GM19023 (cell line): Measurements from ENCODE around the gene CARNS1.

Source experiments
- ATAC-seq: cut with Tn5 transposase; IDR thresholded peaks from one replicate; pipeline ENCODE4 v1.9.1; 2021; ENCODE audit warnings: mild to moderate bottlenecking, moderate library complexity; ENCODE audit not compliant: unreplicated experiment

The CARNS1 gene

GRCh38 chr11:67376063-67376820, 39.2 kb upstream of the CARNS1 start:
- ATAC-seq = no peak

DNA sequence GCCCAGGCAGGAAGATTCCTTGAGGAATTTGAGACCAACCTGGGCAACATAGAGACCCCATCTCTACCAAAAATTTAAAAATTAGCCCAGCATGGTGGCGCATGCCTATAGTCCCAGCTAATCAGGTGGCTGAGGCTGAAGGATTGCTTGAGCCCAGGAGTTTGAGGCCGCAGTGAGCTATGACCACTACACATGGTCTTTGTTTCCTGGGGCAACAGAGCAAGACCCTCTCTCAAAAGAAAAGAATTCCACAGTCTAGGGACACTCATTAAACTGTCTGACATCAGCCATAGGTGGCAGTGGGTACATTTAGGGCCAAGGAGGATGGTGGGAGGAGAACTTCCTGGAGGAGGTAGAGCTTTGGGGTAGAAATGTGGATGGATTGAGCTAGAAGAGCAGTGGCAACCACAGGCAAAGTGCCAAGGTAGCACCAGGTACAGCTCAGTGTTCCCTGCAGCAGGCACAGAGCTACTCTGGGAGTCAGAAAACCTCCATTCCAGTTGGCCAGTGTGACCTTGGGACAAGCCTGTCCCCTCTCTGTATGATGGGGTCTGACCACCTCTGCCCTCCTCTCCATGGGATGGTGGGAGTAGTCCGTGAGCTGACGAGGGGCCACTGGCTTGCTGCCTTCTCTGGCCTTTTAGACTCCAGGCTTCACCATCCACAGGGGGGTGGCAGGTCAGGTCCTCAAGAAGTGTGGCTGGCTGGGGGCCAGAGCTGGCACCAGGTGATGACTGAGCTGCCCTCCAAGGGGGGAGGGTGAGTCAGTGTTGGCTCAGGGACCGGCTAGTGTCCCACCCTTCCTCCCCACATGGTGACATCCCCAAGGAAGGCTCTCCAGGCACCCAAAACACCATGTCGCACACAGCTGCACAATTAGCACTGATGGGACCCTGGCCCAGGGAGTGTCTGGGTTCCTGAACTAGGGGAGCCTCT, 38.3 kb upstream of the CARNS1 start:
- ATAC-seq = no peak

- ATAC-seq = no peak
Measured at GRCh38 chr11:67378544-67378943, 36.9 kb upstream of the CARNS1 start.

- no peak for ATAC-seq
Measured at GRCh38 chr11:67379061-67380058, 36.1 kb upstream of the CARNS1 start.

DNA sequence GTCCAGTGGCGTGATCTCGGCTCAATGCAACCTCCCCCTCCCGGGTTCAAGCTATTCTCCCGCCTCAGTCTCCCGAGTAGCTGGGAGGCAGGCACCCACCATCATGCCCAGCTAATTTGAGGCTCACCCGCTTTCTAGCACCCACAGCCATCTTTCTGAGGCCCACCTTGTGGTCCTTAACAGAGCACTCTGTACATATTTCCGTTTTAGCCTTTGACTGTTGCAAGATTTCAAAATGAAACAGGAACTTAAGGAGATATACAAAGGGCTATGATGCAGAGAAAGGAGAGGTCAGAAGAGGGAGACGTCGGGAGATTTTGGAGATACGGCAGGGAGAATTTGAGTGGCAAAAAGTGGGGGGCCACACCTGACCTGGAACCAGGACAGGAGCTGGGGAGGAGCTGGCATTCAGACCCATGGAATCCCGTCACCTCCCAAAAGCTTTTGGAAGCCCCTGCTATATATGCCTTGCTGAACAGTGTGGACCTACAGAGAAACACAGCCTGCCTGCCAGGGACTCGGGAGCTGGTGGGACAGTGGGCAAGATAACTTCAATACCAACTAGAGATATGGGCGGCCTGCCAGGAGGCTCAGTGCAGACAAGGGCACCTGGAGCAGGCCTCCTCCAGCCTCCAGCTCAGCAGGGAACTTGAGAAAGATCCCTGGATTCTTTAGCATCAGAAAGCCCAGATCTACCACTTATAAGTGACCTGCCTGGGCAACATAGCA, 34.1 kb upstream of the CARNS1 start:
- no peak for ATAC-seq

DNA sequence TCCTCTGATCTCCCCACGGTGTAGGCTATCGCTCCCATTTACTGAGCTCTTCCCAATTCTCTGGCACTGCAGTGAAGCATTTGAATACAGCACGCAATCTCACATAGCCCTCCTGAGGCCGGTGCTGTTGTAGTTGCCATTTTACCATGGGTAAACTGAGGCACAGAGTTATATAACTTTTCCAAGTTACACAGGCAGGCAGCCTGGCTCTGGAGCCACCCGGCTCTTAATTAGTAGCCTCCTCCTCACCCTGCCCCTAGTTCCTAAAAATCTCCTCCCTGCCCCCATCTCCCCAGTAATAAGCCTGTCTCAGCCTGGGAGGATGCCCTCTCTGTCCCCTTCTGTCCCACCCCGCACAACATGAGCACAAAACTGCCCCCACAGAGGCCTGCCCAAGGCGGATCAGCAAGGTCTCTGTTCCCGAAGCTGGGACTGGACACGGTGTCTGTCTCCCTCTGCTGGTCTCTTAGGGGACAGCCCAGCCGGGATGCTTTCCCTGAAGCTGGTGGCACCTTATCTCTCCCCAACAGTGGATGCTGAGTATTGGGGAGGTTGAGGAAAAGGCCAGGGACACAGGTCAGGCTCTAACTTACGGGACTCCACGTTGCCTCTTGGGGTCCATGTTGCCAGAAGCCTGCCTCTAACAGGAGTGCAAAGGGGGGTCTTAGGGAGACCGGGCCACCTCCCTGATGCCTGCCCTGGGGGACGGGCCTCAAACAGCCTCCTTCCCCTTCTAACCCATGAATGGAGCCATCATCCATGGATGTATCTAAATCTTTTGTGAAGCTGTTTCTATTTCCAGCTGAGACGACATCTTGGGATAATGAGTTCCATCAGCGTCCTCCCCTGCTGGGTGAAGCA, 33.0 kb upstream of the CARNS1 start:
- ATAC-seq = no peak

GRCh38 chr11:67384851-67385366, 30.6 kb upstream of the CARNS1 start:
- ATAC-seq = no peak

GRCh38 chr11:67387069-67387468, 28.4 kb upstream of the CARNS1 start:
- ATAC-seq = no peak

DNA sequence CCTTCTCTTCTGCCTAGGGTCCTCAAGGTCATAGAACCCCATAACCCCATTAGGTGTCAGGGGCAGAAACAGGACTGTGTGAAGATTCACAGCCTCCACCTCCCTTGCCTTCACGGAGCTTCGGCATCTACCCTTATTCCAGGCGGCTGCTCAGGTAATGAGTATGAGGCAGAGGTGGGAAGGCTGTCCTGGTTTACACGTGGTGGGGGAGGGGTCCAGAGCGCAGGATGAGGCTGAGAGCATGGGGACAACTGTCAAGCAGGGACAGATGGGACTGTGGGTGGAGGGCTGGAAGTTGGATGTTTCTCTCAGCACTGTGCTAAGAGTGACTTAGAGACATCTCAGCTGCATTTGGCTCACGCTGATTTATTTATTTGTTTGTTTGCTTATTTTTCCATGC, 28.0 kb upstream of the CARNS1 start:
- no peak for ATAC-seq

DNA sequence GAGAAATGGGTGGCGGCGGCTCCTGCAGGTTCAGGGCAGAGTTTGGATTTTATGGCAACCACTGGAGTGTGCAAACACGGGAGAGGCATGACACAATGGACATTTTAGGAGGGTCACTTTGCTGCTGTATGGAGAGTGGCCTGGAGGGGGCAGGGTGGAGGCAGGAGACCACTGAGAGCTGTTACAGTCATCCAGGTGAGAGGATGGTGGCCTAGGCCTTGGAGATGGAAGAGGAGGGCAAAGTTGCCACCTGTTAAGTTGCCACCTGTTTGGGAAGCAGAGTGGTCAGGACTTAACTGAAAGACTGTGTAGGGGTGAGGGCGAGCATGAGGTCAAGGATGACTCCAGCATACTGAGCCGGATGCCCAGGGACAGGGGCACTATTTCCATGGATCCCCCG, 26.0 kb upstream of the CARNS1 start:
- ATAC-seq = no peak

DNA sequence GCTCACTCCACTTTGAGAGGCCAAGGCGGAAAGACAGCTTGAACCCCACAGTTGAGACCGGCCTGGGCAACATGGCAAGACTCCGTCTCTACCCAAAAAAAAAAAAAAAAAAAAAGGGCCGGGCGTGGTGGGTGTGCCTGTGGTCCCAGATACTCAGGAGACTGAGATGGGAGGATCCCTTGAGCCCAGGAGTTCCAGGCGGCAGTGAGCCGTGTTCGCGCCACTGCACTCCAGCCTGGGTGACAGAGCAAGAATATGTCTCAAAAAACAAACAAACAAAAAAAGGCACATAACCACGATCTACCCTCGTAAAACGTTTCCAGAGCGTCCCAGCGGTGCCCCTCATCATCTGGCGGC, 24.6 kb upstream of the CARNS1 start:
- ATAC-seq = no peak

- ATAC-seq = peak; percentile 58
Measured at GRCh38 chr11:67391304-67392182, 23.9 kb upstream of the CARNS1 start, which contains the start of gene RAD9A. Gene RAD9A, plus strand, starts transcription at chr11:67391986. Its CDS starts 59 bp downstream, at chr11:67392045.

DNA sequence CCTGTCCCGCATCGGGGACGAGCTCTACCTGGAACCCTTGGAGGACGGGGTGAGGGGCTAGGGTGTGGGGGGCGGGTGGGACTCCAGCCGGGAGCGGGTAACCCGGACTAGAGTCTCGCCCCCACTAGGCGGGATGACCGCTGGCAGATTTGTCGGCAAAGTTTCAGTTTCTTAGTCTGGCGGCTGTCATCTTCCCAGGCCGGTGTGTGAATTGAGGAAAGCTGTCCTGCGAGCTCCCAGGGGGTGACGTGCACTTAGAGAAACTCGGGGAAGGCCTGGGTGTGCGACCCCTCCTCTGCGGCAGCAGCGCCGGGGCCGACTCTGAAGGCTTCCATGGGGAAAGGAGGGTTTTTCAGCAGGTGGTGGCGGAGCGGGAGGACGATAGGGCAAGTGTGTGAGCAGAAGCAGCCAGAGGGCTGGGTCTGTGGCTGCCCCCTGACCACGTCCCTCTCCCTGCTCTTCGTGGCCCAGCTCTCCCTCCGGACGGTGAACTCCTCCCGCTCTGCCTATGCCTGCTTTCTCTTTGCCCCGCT, 23.2 kb upstream of the CARNS1 start:
- peak; percentile 17 for ATAC-seq

- no peak for ATAC-seq
Measured at GRCh38 chr11:67393437-67393836, 22.0 kb upstream of the CARNS1 start.

DNA sequence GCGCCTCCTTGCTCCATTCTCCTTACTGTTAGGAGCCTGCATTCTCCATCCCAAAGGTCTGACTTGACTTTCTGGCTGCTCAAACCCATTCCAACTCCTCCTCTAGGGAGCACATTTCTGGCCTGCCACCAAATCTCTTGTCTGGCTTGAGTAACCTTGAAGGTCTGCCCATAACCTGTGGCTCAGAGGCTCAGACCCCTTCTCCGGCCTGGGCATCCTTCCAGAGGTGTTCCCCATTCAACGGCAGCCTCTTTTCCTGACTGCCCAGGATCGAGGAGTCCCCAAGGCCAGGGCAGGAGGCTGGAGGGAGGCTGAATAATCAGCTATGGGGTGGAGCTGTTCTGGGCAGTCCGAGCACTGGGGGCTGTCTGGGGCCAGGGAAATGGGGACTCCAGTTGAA, 21.5 kb upstream of the CARNS1 start:
- no peak for ATAC-seq

DNA sequence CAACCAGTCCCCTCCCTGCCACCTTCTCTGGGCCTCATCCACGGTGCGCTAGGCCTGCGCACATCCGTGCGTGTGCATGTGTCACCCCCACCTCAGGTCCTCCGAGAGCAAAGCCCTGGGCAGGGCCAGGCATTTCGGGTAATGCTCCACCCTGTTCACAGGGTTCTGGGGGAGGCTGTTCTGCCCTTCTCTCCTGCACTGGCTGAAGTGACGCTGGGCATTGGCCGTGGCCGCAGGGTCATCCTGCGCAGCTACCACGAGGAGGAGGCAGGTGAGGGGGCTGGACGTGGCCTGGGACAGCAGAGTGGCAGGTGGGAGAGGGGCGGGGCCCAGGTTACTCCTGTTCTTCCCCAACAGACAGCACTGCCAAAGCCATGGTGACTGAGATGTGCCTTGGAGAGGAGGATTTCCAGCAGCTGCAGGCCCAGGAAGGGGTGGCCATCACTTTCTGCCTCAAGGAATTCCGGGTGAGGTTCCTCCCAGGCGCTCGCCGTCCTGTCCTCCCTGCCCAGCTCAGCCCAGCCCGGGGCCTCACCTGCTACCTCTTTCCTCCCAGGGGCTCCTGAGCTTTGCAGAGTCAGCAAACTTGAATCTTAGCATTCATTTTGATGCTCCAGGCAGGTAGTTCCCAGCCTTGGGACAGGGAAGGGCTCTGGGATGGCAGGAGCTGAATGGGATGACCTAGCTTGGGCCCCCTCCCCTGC, 19.8 kb upstream of the CARNS1 start:
- ATAC-seq = no peak

GRCh38 chr11:67396259-67396581, 19.3 kb upstream of the CARNS1 start:
- ATAC-seq = no peak
